Loucy (cell line): Measurements from ENCODE around the gene REPS2.

Experiments used
- H2AFZ ChIP-seq: fragments of 200-600 bp; sonication (generic); 2 replicates; pipeline ENCODE4 v1.6.0; 2016; ENCODE audit warnings: antibody characterized with exemption, mild to moderate bottlenecking, low read length, moderate library complexity
- H3F3A ChIP-seq: fragments of 200-600 bp; 2 replicates; pipeline ENCODE4 v1.6.0; 2016; ENCODE audit warnings: antibody characterized with exemption, low read depth, mild to moderate bottlenecking
- H3K27me3 ChIP-seq: fragments of 200-600 bp; sonication (generic); 2 replicates; pipeline ENCODE4 v1.6.1; 2014; ENCODE audit warnings: low read length, mild to moderate bottlenecking; ENCODE audit not compliant: insufficient read depth, poor library complexity, severe bottlenecking
- H3K36me3 ChIP-seq: fragments of 200-600 bp; sonication (generic); 2 replicates; pipeline ENCODE4 v1.6.1; 2016; ENCODE audit warnings: low read length; ENCODE audit not compliant: insufficient read depth
- H3K4me1 ChIP-seq: fragments of 200-600 bp; sonication (generic); 2 replicates; pipeline ENCODE4 v1.5.1; 2014; ENCODE audit warnings: low read length, mild to moderate bottlenecking; ENCODE audit not compliant: insufficient read depth, poor library complexity, severe bottlenecking
- H3K4me2 ChIP-seq: fragments of 200-600 bp; sonication (generic); 2 replicates; pipeline ENCODE4 v1.6.0; 2014; ENCODE audit warnings: antibody characterized with exemption, low read length, low read depth, mild to moderate bottlenecking; ENCODE audit not compliant: poor library complexity, severe bottlenecking
- H3K4me3 ChIP-seq: fragments of 200-600 bp; sonication (generic); 2 replicates; pipeline ENCODE4 v1.5.1; 2014; ENCODE audit warnings: low read length, mild to moderate bottlenecking, mixed read lengths; ENCODE audit not compliant: poor library complexity, severe bottlenecking
- H3K79me2 ChIP-seq: fragments of 200-600 bp; sonication (generic); 2 replicates; pipeline ENCODE4 v1.6.1; 2014; ENCODE audit warnings: low read length; ENCODE audit not compliant: insufficient read depth
- H3K9ac ChIP-seq: fragments of 200-600 bp; sonication (generic); 2 replicates; pipeline ENCODE4 v1.6.0; 2014; ENCODE audit warnings: mild to moderate bottlenecking, low read depth, low read length, moderate library complexity; ENCODE audit not compliant: poor library complexity, severe bottlenecking
- H3K9me2 ChIP-seq: fragments of 200-600 bp; sonication (generic); replicated peaks from 2 replicates; pipeline ENCODE4 v1.6.1; 2016; ENCODE audit warnings: low read depth, low read length, mixed read lengths
- H3K9me3 ChIP-seq: fragments of 200-600 bp; sonication (generic); 2 replicates; pipeline ENCODE4 v1.6.1; 2014; ENCODE audit warnings: mild to moderate bottlenecking, antibody characterized with exemption, low read length, low read depth; ENCODE audit not compliant: insufficient read depth
- H4K20me1 ChIP-seq: fragments of 200-600 bp; sonication (generic); 2 replicates; pipeline ENCODE4 v1.6.0; 2014; ENCODE audit warnings: antibody characterized with exemption, low read length, mild to moderate bottlenecking; ENCODE audit not compliant: insufficient read depth, poor library complexity, severe bottlenecking
- EZH2phosphoT487 ChIP-seq: fragments of 200-600 bp; IDR thresholded peaks from 2 replicates; pipeline ENCODE4 v1.6.1; 2018; ENCODE audit warnings: antibody characterized with exemption, mild to moderate bottlenecking, moderate library complexity, borderline replicate concordance
- TF ChIP-seq, protein P1 (sequence below): fragments of 200-600 bp; sonication (generic); conservative IDR thresholded peaks from 2 replicates; pipeline ENCODE4 v1.5.1; 2014; ENCODE audit warnings: mild to moderate bottlenecking, antibody characterized with exemption, low read length

The REPS2 gene

DNA sequence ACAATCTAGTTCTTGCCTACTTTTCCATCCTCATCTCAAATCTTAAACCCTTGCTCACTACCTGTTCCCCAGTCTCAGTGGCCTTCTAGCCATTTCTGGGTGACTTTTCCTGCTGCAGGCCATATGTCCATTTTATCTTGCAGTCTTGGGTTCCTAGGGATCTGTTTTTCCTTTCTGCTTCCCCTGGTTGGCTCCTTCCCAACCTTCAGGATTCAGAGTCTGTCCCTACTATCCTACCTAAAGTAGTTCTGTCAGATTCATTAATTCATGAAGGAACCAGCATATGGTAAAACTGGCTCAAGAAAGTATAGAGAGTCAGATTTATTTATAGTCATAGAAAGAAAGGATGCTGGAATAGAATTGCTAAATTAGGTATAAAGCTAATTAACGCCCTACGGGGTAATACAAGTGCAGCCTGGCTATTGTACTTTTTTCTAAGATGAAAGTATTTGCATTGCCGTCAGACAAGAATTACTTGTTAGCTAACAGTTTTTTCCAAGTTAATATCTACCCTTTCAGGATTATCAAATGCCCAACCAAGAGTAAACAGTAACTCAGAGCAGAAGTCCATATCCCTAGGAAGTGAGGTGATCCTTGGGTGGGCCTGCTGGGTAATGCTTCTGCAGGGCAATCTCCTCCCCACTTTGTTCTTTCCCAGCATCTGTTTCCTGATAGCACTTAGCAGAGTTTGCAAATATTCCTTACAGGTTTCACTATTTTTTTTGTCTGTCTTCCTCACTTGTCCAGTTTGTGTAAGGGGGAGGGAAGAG, 63.6 kb downstream of the REPS2 start:
- Histone ChIP-seq H3K9ac (no peak overlapping the region), H3F3A (no peaks in the 10 kb centered on the region), H4K20me1 (no peaks in the 10 kb centered on the region), H3K4me1 (no peaks in the 10 kb centered on the region), H3K27me3 (no peaks in the 10 kb centered on the region), H3K79me2 (no peaks in the 10 kb centered on the region), H2AFZ (no peak overlapping the region), H3K4me2 (no peak overlapping the region), H3K9me3 (no peaks in the 10 kb centered on the region), H3K4me3 (no peak overlapping the region), H3K36me3 (no peaks in the 10 kb centered on the region), H3K9me2 (no peaks in the 10 kb centered on the region)
- TF ChIP-seq EZH2phosphoT487 = no peak
- TF ChIP-seq, protein P1, sequence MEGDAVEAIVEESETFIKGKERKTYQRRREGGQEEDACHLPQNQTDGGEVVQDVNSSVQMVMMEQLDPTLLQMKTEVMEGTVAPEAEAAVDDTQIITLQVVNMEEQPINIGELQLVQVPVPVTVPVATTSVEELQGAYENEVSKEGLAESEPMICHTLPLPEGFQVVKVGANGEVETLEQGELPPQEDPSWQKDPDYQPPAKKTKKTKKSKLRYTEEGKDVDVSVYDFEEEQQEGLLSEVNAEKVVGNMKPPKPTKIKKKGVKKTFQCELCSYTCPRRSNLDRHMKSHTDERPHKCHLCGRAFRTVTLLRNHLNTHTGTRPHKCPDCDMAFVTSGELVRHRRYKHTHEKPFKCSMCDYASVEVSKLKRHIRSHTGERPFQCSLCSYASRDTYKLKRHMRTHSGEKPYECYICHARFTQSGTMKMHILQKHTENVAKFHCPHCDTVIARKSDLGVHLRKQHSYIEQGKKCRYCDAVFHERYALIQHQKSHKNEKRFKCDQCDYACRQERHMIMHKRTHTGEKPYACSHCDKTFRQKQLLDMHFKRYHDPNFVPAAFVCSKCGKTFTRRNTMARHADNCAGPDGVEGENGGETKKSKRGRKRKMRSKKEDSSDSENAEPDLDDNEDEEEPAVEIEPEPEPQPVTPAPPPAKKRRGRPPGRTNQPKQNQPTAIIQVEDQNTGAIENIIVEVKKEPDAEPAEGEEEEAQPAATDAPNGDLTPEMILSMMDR = no peak

DNA sequence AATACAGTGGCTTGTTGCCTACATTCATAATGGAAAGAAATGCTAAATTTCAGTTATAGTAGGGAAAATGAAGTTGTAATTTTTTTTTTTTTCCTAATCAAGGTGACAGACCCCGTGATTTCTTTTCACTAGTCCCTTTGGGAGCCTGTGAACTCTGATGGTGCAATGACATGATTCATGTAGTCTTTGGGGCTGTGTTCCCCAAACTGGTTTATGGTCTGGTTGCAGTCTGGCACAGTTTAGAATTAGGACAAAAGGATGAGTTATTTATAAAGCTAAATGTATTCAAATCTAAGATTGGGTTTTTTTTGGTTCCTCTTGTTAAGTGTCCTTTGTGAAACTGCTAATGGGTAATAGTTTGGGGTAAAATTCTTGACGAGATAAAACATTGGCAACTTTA, 66.0 kb downstream of the REPS2 start:
- no peak overlapping the region for H3K4me2 ChIP-seq
- no peak overlapping the region for H2AFZ ChIP-seq
- no peaks in the 10 kb centered on the region for H3K79me2 ChIP-seq
- H3F3A ChIP-seq = no peaks in the 10 kb centered on the region
- H4K20me1 ChIP-seq = no peaks in the 10 kb centered on the region
- H3K36me3 ChIP-seq = no peaks in the 10 kb centered on the region
- H3K4me1 ChIP-seq = no peaks in the 10 kb centered on the region
- H3K9me3 ChIP-seq = no peaks in the 10 kb centered on the region
- TF ChIP-seq, protein P1 = no peak
- TF ChIP-seq EZH2phosphoT487 = no peak
- H3K9me2 ChIP-seq = no peaks in the 10 kb centered on the region
- H3K9ac ChIP-seq = no peak overlapping the region
- no peak overlapping the region for H3K4me3 ChIP-seq
- no peaks in the 10 kb centered on the region for H3K27me3 ChIP-seq

DNA sequence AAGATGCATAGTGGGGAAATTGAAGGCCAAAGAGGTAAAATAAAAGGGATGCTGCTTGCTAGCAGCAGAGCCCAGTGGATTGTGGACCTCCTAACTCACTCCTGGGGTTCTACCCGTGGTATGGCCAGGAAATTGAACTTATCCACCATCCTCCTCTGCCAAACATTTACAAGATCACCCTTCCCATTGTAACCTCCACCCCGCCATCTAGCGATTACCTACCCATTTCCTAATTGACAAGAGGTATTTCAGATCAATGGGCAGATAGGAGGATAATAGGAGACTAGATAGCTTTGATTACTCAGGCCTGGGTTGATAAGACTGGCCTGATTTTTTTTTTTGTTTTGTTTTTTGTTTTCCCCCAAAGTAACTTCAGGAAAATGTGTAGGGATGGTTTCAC, 67.8 kb downstream of the REPS2 start:
- Histone ChIP-seq H3K36me3 (no peaks in the 10 kb centered on the region), H3K79me2 (no peaks in the 10 kb centered on the region), H3K9me3 (no peaks in the 10 kb centered on the region), H3K9me2 (no peaks in the 10 kb centered on the region), H3K4me2 (no peak overlapping the region), H2AFZ (no peak overlapping the region), H3K9ac (no peak overlapping the region), H3F3A (no peaks in the 10 kb centered on the region), H3K27me3 (no peaks in the 10 kb centered on the region), H4K20me1 (no peaks in the 10 kb centered on the region), H3K4me1 (no peaks in the 10 kb centered on the region), H3K4me3 (no peak overlapping the region)
- TF ChIP-seq, protein P1 = no peak
- no peak for TF ChIP-seq EZH2phosphoT487
